Endodermal cell (in vitro differentiated cells): ENCODE measurements around the gene KIF6. TPM values are rescaled to one million over a fixed set of nuclear protein-coding genes. Genes with fewer than 3 reads are reported as not detected.

ENCODE experiments used
- DNase-seq: peaks from one replicate; pipeline ENCODE4 v3.0.0-alpha.2; 2017
- H3K27ac ChIP-seq: 2 replicates; pipeline ENCODE4 v1.5.1; 2013; ENCODE audit warnings: mild to moderate bottlenecking, low read depth, low read length, moderate library complexity
- H3K27me3 ChIP-seq: 2 replicates; pipeline ENCODE4 v1.6.1; 2013; ENCODE audit warnings: mild to moderate bottlenecking, low read length, moderate library complexity; ENCODE audit not compliant: insufficient read depth, control insufficient read depth, poor library complexity, severe bottlenecking
- H3K36me3 ChIP-seq: 2 replicates; pipeline ENCODE4 v1.7.0; 2013; ENCODE audit warnings: mild to moderate bottlenecking, low read length, moderate library complexity; ENCODE audit not compliant: control insufficient read depth, insufficient read depth
- H3K4me1 ChIP-seq: one replicate; pipeline ENCODE4 v1.7.0; 2013; ENCODE audit warnings: low read length; ENCODE audit not compliant: control insufficient read depth, insufficient read depth
- H3K4me3 ChIP-seq: 2 replicates; pipeline ENCODE4 v1.5.1; 2013; ENCODE audit warnings: mild to moderate bottlenecking, low read length, moderate library complexity
- H3K9ac ChIP-seq: 2 replicates; pipeline ENCODE4 v1.6.1; 2013; ENCODE audit warnings: mild to moderate bottlenecking, low read length, moderate library complexity; ENCODE audit not compliant: poor library complexity, severe bottlenecking; ENCODE audit errors: extremely low read depth
- H3K9me3 ChIP-seq: 2 replicates; pipeline ENCODE4 v1.6.1; 2013; ENCODE audit warnings: mild to moderate bottlenecking, low read length, moderate library complexity; ENCODE audit not compliant: control insufficient read depth
- H3K27ac Mint-ChIP-seq: 2 replicates; pipeline ENCODE4 v1.8.0; 2020; ENCODE audit warnings: mixed read lengths
- H3K27me3 Mint-ChIP-seq: 2 replicates; pipeline ENCODE4 v1.8.0; 2021; ENCODE audit warnings: mild to moderate bottlenecking, mixed read lengths; ENCODE audit not compliant: insufficient read depth
- H3K36me3 Mint-ChIP-seq: 2 replicates; pipeline ENCODE4 v1.8.0; 2020; ENCODE audit warnings: low read depth, mixed read lengths
- H3K4me1 Mint-ChIP-seq: 2 replicates; pipeline ENCODE4 v1.8.0; 2020; ENCODE audit warnings: mixed read lengths
- H3K4me3 Mint-ChIP-seq: 2 replicates; pipeline ENCODE4 v1.8.0; 2020; ENCODE audit warnings: mild to moderate bottlenecking, moderate library complexity, mixed read lengths
- H3K9me3 Mint-ChIP-seq: 2 replicates; pipeline ENCODE4 v1.8.0; 2020; ENCODE audit warnings: mild to moderate bottlenecking, mixed read lengths
- WGBS, 2 experiments: methylation state at CpG; one replicate each; pipeline versions ENCODE4 v1.1.5 to v1.1.7; 2013; ENCODE audit warnings: missing lambda C conversion rate in 2 of 2, mixed read lengths in 1 of 2; ENCODE audit not compliant: insufficient coverage in 1 of 2, insufficient read length in 1 of 2; 5-methylcytosine and 5-hydroxymethylcytosine counted together
- total RNA-seq, 2 donors: library from RNA; stranded (reverse); fragmentation: NEBNext Ultra II Directional in 1 of 2; extraction: Animal tissue kit (Norgen Biotek cat#: 25700) in 1 of 2; gene quantifications; 2 replicates in 1 of 2; 3 replicates in 1 of 2; pipeline ENCODE4 v1.2.1, GENCODE V29; 2021
- TF ChIP-seq, protein P1 (sequence below): fragments of 200-600 bp; sonication (generic); conservative IDR thresholded peaks from 2 replicates; pipeline ENCODE4 v1.5.0; 2021; ENCODE audit warnings: antibody characterized with exemption, mild to moderate bottlenecking

The KIF6 gene
- total RNA-seq, 2 donors from 2014 or later = 0.62 to 1.1 TPM

GRCh38 chr6:39335780-39336545 is 389.2 kb downstream of the KIF6 start:
- Histone ChIP-seq H3K9me3 (no peaks in the 10 kb centered on the region), H3K36me3 (no peaks in the 10 kb centered on the region), H3K4me1 (peaks cover 10% of the 10 kb centered on the region), H3K9ac (no peak overlapping the region), H3K27ac (no peak overlapping the region), H3K27me3 (no peaks in the 10 kb centered on the region), H3K4me3 (no peak overlapping the region)
- Mint-ChIP-seq H3K4me1 (peaks cover 16% of the 10 kb centered on the region), H3K27me3 (peaks cover 7% of the 10 kb centered on the region), H3K9me3 (no peaks in the 10 kb centered on the region), H3K27ac (no peak overlapping the region), H3K36me3 (no peaks in the 10 kb centered on the region), H3K4me3 (no peak overlapping the region)
- no peak for DNase-seq
- TF ChIP-seq, protein P1, sequence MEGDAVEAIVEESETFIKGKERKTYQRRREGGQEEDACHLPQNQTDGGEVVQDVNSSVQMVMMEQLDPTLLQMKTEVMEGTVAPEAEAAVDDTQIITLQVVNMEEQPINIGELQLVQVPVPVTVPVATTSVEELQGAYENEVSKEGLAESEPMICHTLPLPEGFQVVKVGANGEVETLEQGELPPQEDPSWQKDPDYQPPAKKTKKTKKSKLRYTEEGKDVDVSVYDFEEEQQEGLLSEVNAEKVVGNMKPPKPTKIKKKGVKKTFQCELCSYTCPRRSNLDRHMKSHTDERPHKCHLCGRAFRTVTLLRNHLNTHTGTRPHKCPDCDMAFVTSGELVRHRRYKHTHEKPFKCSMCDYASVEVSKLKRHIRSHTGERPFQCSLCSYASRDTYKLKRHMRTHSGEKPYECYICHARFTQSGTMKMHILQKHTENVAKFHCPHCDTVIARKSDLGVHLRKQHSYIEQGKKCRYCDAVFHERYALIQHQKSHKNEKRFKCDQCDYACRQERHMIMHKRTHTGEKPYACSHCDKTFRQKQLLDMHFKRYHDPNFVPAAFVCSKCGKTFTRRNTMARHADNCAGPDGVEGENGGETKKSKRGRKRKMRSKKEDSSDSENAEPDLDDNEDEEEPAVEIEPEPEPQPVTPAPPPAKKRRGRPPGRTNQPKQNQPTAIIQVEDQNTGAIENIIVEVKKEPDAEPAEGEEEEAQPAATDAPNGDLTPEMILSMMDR = no peak
- WGBS, 2 experiments = 85 to 96% methylated on average over 5 of the region's 5 CpGs

DNA sequence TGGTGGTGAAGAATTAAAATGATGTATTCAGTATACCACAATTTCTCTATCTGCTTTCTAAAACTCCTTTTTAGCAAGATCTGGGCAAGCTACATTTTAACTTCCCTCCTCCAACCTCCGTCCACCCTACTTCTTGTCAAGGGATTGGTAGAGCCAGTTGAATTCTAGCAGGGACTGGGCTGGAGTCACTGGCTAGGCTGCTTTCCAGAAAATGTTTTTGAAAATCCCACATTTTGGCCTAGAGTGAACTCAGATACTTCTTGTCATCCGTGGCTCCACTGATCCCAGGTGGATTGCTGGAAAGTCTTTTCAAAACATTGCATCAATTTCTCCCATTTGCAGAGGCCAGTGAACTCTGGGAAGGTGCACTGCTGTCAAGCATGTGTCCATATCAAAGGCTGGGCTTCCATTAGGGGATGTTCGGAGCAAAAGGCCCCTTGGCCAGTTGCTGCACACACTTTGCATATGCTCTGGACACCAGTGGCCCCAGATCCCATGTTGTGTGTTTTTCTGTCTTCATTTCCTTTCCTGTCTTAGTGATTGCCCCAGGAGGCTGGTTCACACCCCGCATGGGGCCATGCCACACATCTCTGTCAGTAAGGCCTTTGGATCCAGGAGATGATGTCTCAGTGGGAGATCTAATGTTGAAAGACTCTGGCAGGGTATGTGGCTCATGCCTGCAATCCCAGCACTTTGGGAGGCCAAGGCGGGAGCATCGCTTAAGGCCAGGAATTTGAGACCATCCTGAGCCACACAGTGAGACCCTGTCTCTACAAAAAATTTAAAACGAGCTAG is 391.4 kb downstream of the KIF6 start:
- no peaks in the 10 kb centered on the region for H3K36me3 ChIP-seq
- H3K9ac ChIP-seq = no peak overlapping the region
- Mint-ChIP-seq H3K27ac (no peak overlapping the region), H3K9me3 (no peaks in the 10 kb centered on the region), H3K4me1 (no peaks in the 10 kb centered on the region), H3K27me3 (peaks cover 9% of the 10 kb centered on the region), H3K36me3 (no peaks in the 10 kb centered on the region), H3K4me3 (no peak overlapping the region)
- H3K9me3 ChIP-seq = no peaks in the 10 kb centered on the region
- TF ChIP-seq, protein P1 = no peak
- DNase-seq = no peak
- no peak overlapping the region for H3K27ac ChIP-seq
- no peaks in the 10 kb centered on the region for H3K27me3 ChIP-seq
- 89 to 92% methylated on average over 6 to 7 of the region's 7 CpGs for WGBS, 2 experiments
- H3K4me3 ChIP-seq = no peak overlapping the region
- H3K4me1 ChIP-seq = no peaks in the 10 kb centered on the region

- WGBS, 2 experiments = 86 to 90% methylated on average over 2 of the region's 3 CpGs
- no peak overlapping the region for H3K27ac Mint-ChIP-seq
- peaks cover 17% of the 10 kb centered on the region for H3K27me3 Mint-ChIP-seq
- H3K36me3 Mint-ChIP-seq = no peaks in the 10 kb centered on the region
- H3K9me3 Mint-ChIP-seq = no peaks in the 10 kb centered on the region
- Histone ChIP-seq H3K27ac (no peak overlapping the region), H3K4me3 (no peak overlapping the region), H3K36me3 (no peaks in the 10 kb centered on the region), H3K4me1 (no peaks in the 10 kb centered on the region), H3K27me3 (peaks cover 6% of the 10 kb centered on the region), H3K9me3 (no peaks in the 10 kb centered on the region), H3K9ac (no peak overlapping the region)
- TF ChIP-seq, protein P1 = no peak
- no peak for DNase-seq
- H3K4me3 Mint-ChIP-seq = no peak overlapping the region
- H3K4me1 Mint-ChIP-seq = no peaks in the 10 kb centered on the region
These were observed 394.7 kb downstream of the KIF6 start for GRCh38 chr6:39330476-39330875.
